ENCODE results near the gene SLC30A10. TPM values are rescaled to one million over a fixed set of nuclear protein-coding genes. Genes with fewer than 3 reads are reported as not detected.

SLC30A10 gene
- under 1 TPM in 1 of 4 donors, not detected in 3; 0.33 TPM for total RNA-seq

GRCh38 chr1:219927956-219928790 is at the start of gene SLC30A10:
Gene SLC30A10 (minus strand): TSS chr1:219928557. CDS start chr1:219928440, 117 bp downstream.
- TF ChIP-seq POLR2A (IDR thresholded peaks at IDR 0.05): no peak
- peak in 1 of 6 experiments; percentile 8 for TF ChIP-seq CTCF (IDR thresholded peaks at IDR 0.05)
- Histone ChIP-seq H3K9me3 (no peaks in the 10 kb centered on the region), H3K27me3 (no peaks in the 10 kb centered on the region), H3K4me1 (peaks cover 0 to 11% of the 10 kb centered on the region in 2 donors), H3K4me3 (replicated peaks in 1 of 3) (peak within 1 kb of the TSS; percentile 14 to 44 (median 20)), H3K36me3 (no peaks in the 10 kb centered on the region), H3K27ac (no peak within 1 kb of the TSS)
- DNase-seq: peak; percentile 27 to 34
- WGBS, 2 donors: 0 to 2% methylated on average over 2 to 7 of the region's 91 CpGs
- intact Hi-C loops (cut with DNase I): no loop called here

GRCh38 chr1:219973213-219973612 is 44.9 kb upstream of the SLC30A10 start:
- intact Hi-C loops (cut with DNase I): no loop called here
- Histone ChIP-seq H3K4me3 (replicated peaks in 1 of 3) (no peak overlapping the region), H3K9me3 (no peaks in the 10 kb centered on the region), H3K27ac (no peak overlapping the region), H3K27me3 (no peaks in the 10 kb centered on the region), H3K4me1 (no peaks in the 10 kb centered on the region), H3K36me3 (peaks cover 21 to 35% of the 10 kb centered on the region in 2 donors)
- TF ChIP-seq POLR2A (IDR thresholded peaks at IDR 0.05) (no peak), CTCF (IDR thresholded peaks at IDR 0.05) (no peak)
- DNase-seq: no peak
- WGBS, 2 donors: 94 to 96% methylated on average over 3 of the region's 3 CpGs

GRCh38 chr1:219967361-219967760 is 39.0 kb upstream of the SLC30A10 start:
- Histone ChIP-seq H3K4me3 (replicated peaks in 1 of 3) (no peak overlapping the region), H3K36me3 (peaks cover 10 to 31% of the 10 kb centered on the region in 2 donors), H3K27ac (no peak overlapping the region), H3K9me3 (no peaks in the 10 kb centered on the region), H3K4me1 (no peaks in the 10 kb centered on the region), H3K27me3 (no peaks in the 10 kb centered on the region)
- intact Hi-C loops (cut with DNase I): no loop called here
- DNase-seq: no peak
- no peak for TF ChIP-seq POLR2A (IDR thresholded peaks at IDR 0.05)
- TF ChIP-seq CTCF (IDR thresholded peaks at IDR 0.05): no peak
- WGBS, 2 donors: 83 to 84% methylated on average over 4 of the region's 4 CpGs

- TF ChIP-seq POLR2A (IDR thresholded peaks at IDR 0.05): no peak
- TF ChIP-seq CTCF (IDR thresholded peaks at IDR 0.05): no peak
- no peaks in the 10 kb centered on the region for H3K4me1 ChIP-seq
- intact Hi-C loops (cut with DNase I): no loop called here
- no peak overlapping the region for H3K4me3 ChIP-seq (replicated peaks in 1 of 3)
- no peak for DNase-seq
- no peaks in the 10 kb centered on the region for H3K9me3 ChIP-seq
- peaks cover 9 to 20% of the 10 kb centered on the region in 2 donors for H3K36me3 ChIP-seq
- H3K27me3 ChIP-seq: no peaks in the 10 kb centered on the region
- WGBS, 2 donors: 88 to 98% methylated on average over 2 of the region's 2 CpGs
- H3K27ac ChIP-seq: no peak overlapping the region
Observed at GRCh38 chr1:219966071-219966349, 37.7 kb upstream of the SLC30A10 start.

GRCh38 chr1:219965285-219966070 is 37.1 kb upstream of the SLC30A10 start:
- WGBS, 2 donors: 82 to 89% methylated on average over 6 of the region's 6 CpGs
- Histone ChIP-seq H3K4me3 (replicated peaks in 1 of 3) (no peak overlapping the region), H3K27ac (no peak overlapping the region), H3K27me3 (no peaks in the 10 kb centered on the region), H3K9me3 (no peaks in the 10 kb centered on the region), H3K4me1 (no peaks in the 10 kb centered on the region), H3K36me3 (peaks cover 8 to 20% of the 10 kb centered on the region in 2 donors)
- TF ChIP-seq CTCF (IDR thresholded peaks at IDR 0.05) (no peak), POLR2A (IDR thresholded peaks at IDR 0.05) (no peak)
- intact Hi-C loops (cut with DNase I): no loop called here
- no peak for DNase-seq
